Peyer's patch (tissue), 4 donors: Measurements from ENCODE around the gene ATP9A.
"Not testable (repeated sequence)": the region's sequence is repeated elsewhere in the genome, so short reads cannot be mapped to it uniquely, and the experiment has no call there.

ENCODE experiments used
- CTCF ChIP-seq, 6 experiments: fragments of 450-650 bp in 4 of 6; fragments of 200-600 bp in 2 of 6; sonication (generic) in 1 of 6; IDR thresholded peaks; one replicate each; pipeline ENCODE4 v1.5.1; 2017 to 2019; ENCODE audit warnings: antibody characterized with exemption in 6 of 6, mild to moderate bottlenecking in 3 of 6, moderate library complexity in 1 of 6
- POLR2A ChIP-seq, 2 donors: fragments of 450-650 bp; IDR thresholded peaks; one replicate each; pipeline ENCODE4 v1.5.1; 2017; ENCODE audit warnings: antibody characterized with exemption in 2 of 2, mild to moderate bottlenecking in 2 of 2, moderate library complexity in 2 of 2

- not testable (repeated sequence) for TF ChIP-seq CTCF, POLR2A (IDR thresholded peaks at IDR 0.05)
These were observed 27.9 kb downstream of the ATP9A start for GRCh38 chr20:51740308-51740707.
